Cardiac muscle cell (in vitro differentiated cells and primary cell): Measurements from ENCODE around the gene KCTD19. TPM values are rescaled to one million over a fixed set of nuclear protein-coding genes. Genes with fewer than 3 reads are reported as not detected.

ENCODE experiments used
- DNase-seq, 2 donors: peaks; one replicate each; pipeline versions ENCODE4 v3.0.0 to v3.0.0-alpha.2; 2010 to 2017; ENCODE audit warnings: low read depth in 1 of 2, low spot score in 1 of 2
- H3K27ac ChIP-seq: fragments of 200-600 bp; sonication (generic); 2 replicates; pipeline ENCODE4 v1.5.1; 2016
- H3K27me3 ChIP-seq: fragments of 200-600 bp; sonication (generic); 2 replicates; pipeline ENCODE4 v1.6.0; 2016; ENCODE audit warnings: control low read depth
- H3K36me3 ChIP-seq: fragments of 200-600 bp; sonication (generic); 2 replicates; pipeline ENCODE4 v1.5.1; 2016; ENCODE audit warnings: control low read depth
- H3K4me1 ChIP-seq: fragments of 200-600 bp; sonication (generic); 2 replicates; pipeline ENCODE4 v1.8.1; 2017; ENCODE audit warnings: low read depth, mild to moderate bottlenecking, mixed run types
- H3K4me3 ChIP-seq: fragments of 200-600 bp; sonication (generic); 2 replicates; pipeline ENCODE4 v1.5.1; 2016; ENCODE audit warnings: mild to moderate bottlenecking
- H3K9me3 ChIP-seq: fragments of 200-600 bp; sonication (generic); 2 replicates; pipeline ENCODE4 v1.5.1; 2017; ENCODE audit warnings: low read depth, mild to moderate bottlenecking, control low read depth
- polyA plus RNA-seq: library from polyadenylated mRNA; unstranded; fragments of >200 nt; fragmentation: Nextera tagmentation; extraction: Ambion mirVana; gene quantifications from 2 replicates; pipeline ENCODE4 v1.2.1, GENCODE V29; 2016
- total RNA-seq: library from RNA; depleted of rRNA; stranded (reverse); fragments of >200 nt; gene quantifications from 2 replicates; pipeline ENCODE4 v1.2.3, GENCODE V29; 2016
- TF ChIP-seq, protein P1 (sequence below): IDR thresholded peaks from 2 replicates; pipeline ENCODE4 v1.5.1; 2012; ENCODE audit warnings: low read depth, mild to moderate bottlenecking, low read length

Gene KCTD19
- total and polyA plus RNA-seq, 2 experiments from 2014 or later: 1.9 TPM; not detected in 1

DNA sequence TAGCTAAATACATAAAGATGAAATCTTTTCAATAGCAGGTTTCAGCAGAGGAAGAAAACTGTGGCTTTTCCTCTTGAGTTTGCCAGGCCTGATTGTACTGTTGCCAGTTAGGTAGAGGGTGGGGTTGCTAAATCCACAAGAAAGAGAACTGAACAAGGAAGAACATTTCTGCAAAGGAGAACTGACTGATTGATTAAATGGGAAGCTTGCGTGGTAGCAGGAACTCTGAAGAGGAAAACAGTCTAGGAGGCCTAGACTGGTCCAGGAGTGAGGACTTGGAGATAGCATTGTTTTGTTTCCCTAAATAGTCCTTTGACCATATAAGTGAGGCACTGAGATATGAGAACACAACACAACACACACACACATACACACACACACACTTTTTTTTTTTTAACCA, 18.9 kb upstream of the KCTD19 start:
- TF ChIP-seq, protein P1, sequence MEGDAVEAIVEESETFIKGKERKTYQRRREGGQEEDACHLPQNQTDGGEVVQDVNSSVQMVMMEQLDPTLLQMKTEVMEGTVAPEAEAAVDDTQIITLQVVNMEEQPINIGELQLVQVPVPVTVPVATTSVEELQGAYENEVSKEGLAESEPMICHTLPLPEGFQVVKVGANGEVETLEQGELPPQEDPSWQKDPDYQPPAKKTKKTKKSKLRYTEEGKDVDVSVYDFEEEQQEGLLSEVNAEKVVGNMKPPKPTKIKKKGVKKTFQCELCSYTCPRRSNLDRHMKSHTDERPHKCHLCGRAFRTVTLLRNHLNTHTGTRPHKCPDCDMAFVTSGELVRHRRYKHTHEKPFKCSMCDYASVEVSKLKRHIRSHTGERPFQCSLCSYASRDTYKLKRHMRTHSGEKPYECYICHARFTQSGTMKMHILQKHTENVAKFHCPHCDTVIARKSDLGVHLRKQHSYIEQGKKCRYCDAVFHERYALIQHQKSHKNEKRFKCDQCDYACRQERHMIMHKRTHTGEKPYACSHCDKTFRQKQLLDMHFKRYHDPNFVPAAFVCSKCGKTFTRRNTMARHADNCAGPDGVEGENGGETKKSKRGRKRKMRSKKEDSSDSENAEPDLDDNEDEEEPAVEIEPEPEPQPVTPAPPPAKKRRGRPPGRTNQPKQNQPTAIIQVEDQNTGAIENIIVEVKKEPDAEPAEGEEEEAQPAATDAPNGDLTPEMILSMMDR: no peak
- Histone ChIP-seq H3K36me3 (no peaks in the 10 kb centered on the region), H3K27ac (no peak overlapping the region), H3K27me3 (peaks cover 13% of the 10 kb centered on the region), H3K4me1 (peaks cover 6% of the 10 kb centered on the region), H3K9me3 (no peaks in the 10 kb centered on the region), H3K4me3 (no peak overlapping the region)
- DNase-seq: no peak

DNA sequence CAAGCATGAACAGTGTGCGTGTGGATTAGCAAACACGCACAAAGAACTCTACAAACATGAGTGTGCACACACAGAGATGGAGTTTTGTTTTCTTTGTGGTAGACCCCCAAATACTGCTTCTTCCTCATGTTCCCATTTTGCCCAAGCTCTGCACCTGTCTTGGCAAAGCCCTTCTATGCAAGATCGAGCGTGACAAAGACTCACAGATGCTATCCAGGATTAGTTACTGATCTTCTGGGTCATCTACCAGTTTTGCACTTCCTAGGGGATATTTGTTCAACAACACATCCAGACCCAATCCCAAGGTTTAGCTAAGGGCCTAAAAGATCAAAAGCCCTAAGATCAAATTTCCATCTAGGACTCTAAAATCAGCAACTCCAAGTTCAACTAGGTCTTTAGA, 16.1 kb upstream of the KCTD19 start:
- no peak for DNase-seq
- TF ChIP-seq, protein P1: no peak
- Histone ChIP-seq H3K4me1 (peaks cover 6% of the 10 kb centered on the region), H3K27me3 (peaks cover 1% of the 10 kb centered on the region), H3K9me3 (no peaks in the 10 kb centered on the region), H3K36me3 (no peaks in the 10 kb centered on the region), H3K4me3 (no peak overlapping the region), H3K27ac (no peak overlapping the region)

DNA sequence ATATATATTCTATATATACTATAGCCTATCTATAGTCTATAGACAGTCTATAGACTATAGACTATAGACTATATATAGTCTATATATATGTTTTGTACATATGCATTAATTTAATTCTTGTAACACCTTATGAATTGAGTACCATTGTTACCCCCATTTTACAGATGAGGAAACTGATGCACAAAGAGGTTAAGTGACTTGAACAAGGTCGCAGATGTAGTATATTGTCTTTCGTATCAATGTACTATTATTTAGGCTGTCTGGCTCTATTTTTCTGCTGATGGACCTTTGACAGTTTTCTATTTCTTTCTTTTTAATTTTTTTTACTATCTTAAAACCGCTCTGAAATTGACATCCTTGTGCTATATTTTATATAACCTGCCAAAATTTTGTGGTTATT, 14.7 kb upstream of the KCTD19 start:
- Histone ChIP-seq H3K27ac (no peak overlapping the region), H3K9me3 (no peaks in the 10 kb centered on the region), H3K36me3 (no peaks in the 10 kb centered on the region), H3K4me1 (peaks cover 6% of the 10 kb centered on the region), H3K27me3 (no peaks in the 10 kb centered on the region), H3K4me3 (no peak overlapping the region)
- TF ChIP-seq, protein P1: no peak
- DNase-seq: no peak

DNA sequence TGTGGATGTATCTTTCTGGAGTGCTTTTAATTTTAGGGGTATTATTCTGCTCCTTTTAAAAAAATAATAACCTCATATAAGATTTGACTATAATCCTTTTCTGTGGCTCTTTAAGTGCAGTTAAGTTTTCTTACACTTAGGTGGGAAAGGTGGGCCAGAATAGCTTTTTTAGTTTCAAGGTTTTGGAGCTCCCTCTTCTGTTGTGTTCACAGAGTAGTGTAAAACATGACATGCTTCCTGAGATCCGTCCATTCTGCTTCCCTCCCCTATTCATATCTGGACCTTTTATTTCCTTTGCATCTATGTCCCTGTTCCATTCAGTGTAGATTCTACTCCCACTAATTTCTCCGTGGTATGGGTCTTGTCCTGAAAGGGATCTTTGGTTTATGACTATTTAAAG, 12.9 kb upstream of the KCTD19 start:
- H3K27ac ChIP-seq: no peak overlapping the region
- H3K36me3 ChIP-seq: no peaks in the 10 kb centered on the region
- peak in 1 of 2 donors; percentile 49 for DNase-seq
- no peaks in the 10 kb centered on the region for H3K27me3 ChIP-seq
- no peak overlapping the region for H3K4me3 ChIP-seq
- H3K9me3 ChIP-seq: no peaks in the 10 kb centered on the region
- no peaks in the 10 kb centered on the region for H3K4me1 ChIP-seq
- TF ChIP-seq, protein P1: peak; percentile 33

DNA sequence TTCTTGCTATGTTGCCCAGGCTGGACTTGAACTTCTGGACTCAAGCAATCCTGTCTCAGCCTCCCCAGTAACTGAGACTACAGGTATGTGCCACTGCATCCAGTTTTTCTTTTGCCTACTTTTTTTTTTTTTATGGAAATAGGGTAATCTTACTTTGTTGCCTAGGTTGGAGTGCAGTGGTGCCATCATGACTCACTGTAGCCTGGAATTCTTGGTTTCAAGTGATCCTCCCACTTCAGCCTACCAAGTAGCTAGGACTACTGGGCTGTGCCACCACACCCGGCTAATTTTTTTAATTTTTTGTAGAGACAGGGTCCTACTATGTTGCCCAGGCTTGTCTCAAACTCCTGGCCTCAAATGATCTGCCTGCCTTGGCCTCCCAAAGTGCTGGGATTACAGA, 10.1 kb upstream of the KCTD19 start:
- no peaks in the 10 kb centered on the region for H3K36me3 ChIP-seq
- no peak overlapping the region for H3K4me3 ChIP-seq
- H3K9me3 ChIP-seq: no peaks in the 10 kb centered on the region
- H3K27ac ChIP-seq: no peak overlapping the region
- no peaks in the 10 kb centered on the region for H3K4me1 ChIP-seq
- TF ChIP-seq, protein P1: no peak
- H3K27me3 ChIP-seq: no peaks in the 10 kb centered on the region
- no peak for DNase-seq

DNA sequence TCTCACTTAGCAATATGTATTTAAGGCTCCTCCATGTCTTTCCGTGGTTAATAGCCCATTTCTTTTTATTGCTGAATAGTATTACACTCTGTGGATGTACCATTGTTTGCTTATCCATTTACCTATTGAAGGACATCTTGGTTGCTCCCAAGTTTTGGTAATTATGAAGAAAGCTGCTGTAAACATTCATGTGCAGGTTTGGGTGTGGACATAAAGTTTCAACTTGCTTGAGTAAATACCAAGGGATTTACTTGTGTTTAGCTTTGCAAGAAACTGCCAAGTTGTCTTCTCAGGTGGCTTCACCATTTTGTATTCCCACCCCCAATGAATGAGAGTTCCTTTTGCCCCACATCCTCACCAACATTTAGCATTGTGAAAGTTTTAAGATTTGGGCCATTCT, 9.6 kb upstream of the KCTD19 start:
- DNase-seq: no peak

More for the DNA sequence above, 9.6 kb upstream of the KCTD19 start:
- no peaks in the 10 kb centered on the region for H3K27me3 ChIP-seq
- H3K4me3 ChIP-seq: no peak overlapping the region
- no peak overlapping the region for H3K27ac ChIP-seq
- H3K4me1 ChIP-seq: no peaks in the 10 kb centered on the region
- TF ChIP-seq, protein P1: no peak
- H3K9me3 ChIP-seq: no peaks in the 10 kb centered on the region
- H3K36me3 ChIP-seq: no peaks in the 10 kb centered on the region
